ENCODE data around the gene ZNF853.

GRCh38 chr7:6600093-6600492 is 15.3 kb upstream of the ZNF853 start:
- TF ChIP-seq, protein P1, sequence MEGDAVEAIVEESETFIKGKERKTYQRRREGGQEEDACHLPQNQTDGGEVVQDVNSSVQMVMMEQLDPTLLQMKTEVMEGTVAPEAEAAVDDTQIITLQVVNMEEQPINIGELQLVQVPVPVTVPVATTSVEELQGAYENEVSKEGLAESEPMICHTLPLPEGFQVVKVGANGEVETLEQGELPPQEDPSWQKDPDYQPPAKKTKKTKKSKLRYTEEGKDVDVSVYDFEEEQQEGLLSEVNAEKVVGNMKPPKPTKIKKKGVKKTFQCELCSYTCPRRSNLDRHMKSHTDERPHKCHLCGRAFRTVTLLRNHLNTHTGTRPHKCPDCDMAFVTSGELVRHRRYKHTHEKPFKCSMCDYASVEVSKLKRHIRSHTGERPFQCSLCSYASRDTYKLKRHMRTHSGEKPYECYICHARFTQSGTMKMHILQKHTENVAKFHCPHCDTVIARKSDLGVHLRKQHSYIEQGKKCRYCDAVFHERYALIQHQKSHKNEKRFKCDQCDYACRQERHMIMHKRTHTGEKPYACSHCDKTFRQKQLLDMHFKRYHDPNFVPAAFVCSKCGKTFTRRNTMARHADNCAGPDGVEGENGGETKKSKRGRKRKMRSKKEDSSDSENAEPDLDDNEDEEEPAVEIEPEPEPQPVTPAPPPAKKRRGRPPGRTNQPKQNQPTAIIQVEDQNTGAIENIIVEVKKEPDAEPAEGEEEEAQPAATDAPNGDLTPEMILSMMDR (IDR thresholded peaks at IDR 0.05 in 2 of 3, conservative IDR thresholded peaks at IDR 0.05 in 1 of 3; ENCODE audit: control insufficient read depth in 2 of 3, extremely low read depth in 1 of 3, insufficient read depth in 1 of 3, low read depth in 3 of 3, low read length in 3 of 3) = no peak
- TF ChIP-seq MAX (IDR thresholded peaks at IDR 0.05; ENCODE audit: low read depth, low read length) (no peak), CBX3 (IDR thresholded peaks at IDR 0.05; ENCODE audit: borderline replicate concordance, low read depth) (no peak), TAF1 (IDR thresholded peaks at IDR 0.05; ENCODE audit: borderline replicate concordance, low read depth, low read length) (no peak), IKZF2 (IDR thresholded peaks at IDR 0.05) (no peak), POLR2AphosphoS5 (IDR thresholded peaks at IDR 0.05; ENCODE audit: low read length) (no peak), EP300 (IDR thresholded peaks at IDR 0.05; ENCODE audit: borderline replicate concordance in 1 of 2, control insufficient read depth in 1 of 2, low read depth in 2 of 2, low read length in 2 of 2) (no peak), RFX5 (IDR thresholded peaks at IDR 0.05; ENCODE audit: low read depth, low read length) (no peak), MYC (IDR thresholded peaks at IDR 0.05; ENCODE audit: insufficient read depth, insufficient read length, insufficient replicate concordance, low read length, severe bottlenecking) (no peak), HDAC2 (IDR thresholded peaks at IDR 0.05) (no peak), SP1 (IDR thresholded peaks at IDR 0.05; ENCODE audit: low read depth, low read length) (no peak), RAD21 (IDR thresholded peaks at IDR 0.05; ENCODE audit: insufficient read depth, low read depth, low read length) (no peak), KDM1A (IDR thresholded peaks at IDR 0.05; ENCODE audit: borderline replicate concordance) (no peak), SPI1 (IDR thresholded peaks at IDR 0.05; ENCODE audit: borderline replicate concordance, insufficient read depth, low read depth, low read length) (no peak)
